ENCODE data around the gene CERS6. TPM values are rescaled to one million over a fixed set of nuclear protein-coding genes. Genes with fewer than 3 reads are reported as not detected.

The CERS6 gene
- total and polyA plus RNA-seq, 2 donors from 2014 or later: 9.4 to 18.8 TPM

- Histone ChIP-seq H3K36me3 (ENCODE audit: control insufficient read depth in 2 of 3, insufficient read depth in 3 of 3, low read length in 3 of 3) (no peaks in the 10 kb centered on the region), H3K4me3 (ENCODE audit: low read length in 3 of 3) (no peak overlapping the region), H3K27me3 (ENCODE audit: control insufficient read depth, insufficient read depth, low read length) (no peaks in the 10 kb centered on the region), H3K9ac (ENCODE audit: low read length in 3 of 3) (no peak overlapping the region), H3K9me3 (ENCODE audit: control insufficient read depth in 2 of 3, insufficient read depth in 1 of 3, low read length in 3 of 3) (no peaks in the 10 kb centered on the region), H3K4me1 (ENCODE audit: control insufficient read depth in 2 of 3, insufficient read depth in 2 of 3, low read depth in 1 of 3, low read length in 3 of 3) (peaks cover 0 to 4% (median 0%) of the 10 kb centered on the region in 3 donors), H3K27ac (ENCODE audit: low read depth in 2 of 2, low read length in 2 of 2) (no peak overlapping the region)
- DNase-seq: no peak
- intact Hi-C loops (cut with DNase I): no loop called here
- no peak for FAIRE-seq
- TF ChIP-seq CTCF (IDR thresholded peaks at IDR 0.05; ENCODE audit: borderline replicate concordance, extremely low read depth, insufficient read depth): no peak
Observed at GRCh38 chr2:168494190-168494711, 38.2 kb downstream of the CERS6 start.

- H3K27ac ChIP-seq (ENCODE audit: low read depth in 2 of 2, low read length in 2 of 2): no peak overlapping the region
- no peaks in the 10 kb centered on the region for H3K27me3 ChIP-seq (ENCODE audit: control insufficient read depth, insufficient read depth, low read length)
- TF ChIP-seq CTCF (IDR thresholded peaks at IDR 0.05; ENCODE audit: borderline replicate concordance, extremely low read depth, insufficient read depth): no peak
- no peaks in the 10 kb centered on the region for H3K36me3 ChIP-seq (ENCODE audit: control insufficient read depth in 2 of 3, insufficient read depth in 3 of 3, low read length in 3 of 3)
- DNase-seq (no peak), FAIRE-seq (no peak)
- no peaks in the 10 kb centered on the region for H3K9me3 ChIP-seq (ENCODE audit: control insufficient read depth in 2 of 3, insufficient read depth in 1 of 3, low read length in 3 of 3)
- intact Hi-C loops (cut with DNase I): no loop called here
- no peak overlapping the region for H3K9ac ChIP-seq (ENCODE audit: low read length in 3 of 3)
- H3K4me3 ChIP-seq (ENCODE audit: low read length in 3 of 3): no peak overlapping the region
- no peaks in the 10 kb centered on the region for H3K4me1 ChIP-seq (ENCODE audit: control insufficient read depth in 2 of 3, insufficient read depth in 2 of 3, low read depth in 1 of 3, low read length in 3 of 3)
Observed at GRCh38 chr2:168495524-168495923, 39.5 kb downstream of the CERS6 start.

- Histone ChIP-seq H3K27me3 (ENCODE audit: control insufficient read depth, insufficient read depth, low read length) (no peaks in the 10 kb centered on the region), H3K4me1 (ENCODE audit: control insufficient read depth in 2 of 3, insufficient read depth in 2 of 3, low read depth in 1 of 3, low read length in 3 of 3) (no peaks in the 10 kb centered on the region), H3K27ac (ENCODE audit: low read depth in 2 of 2, low read length in 2 of 2) (no peak overlapping the region), H3K36me3 (ENCODE audit: control insufficient read depth in 2 of 3, insufficient read depth in 3 of 3, low read length in 3 of 3) (no peaks in the 10 kb centered on the region), H3K9me3 (ENCODE audit: control insufficient read depth in 2 of 3, insufficient read depth in 1 of 3, low read length in 3 of 3) (no peaks in the 10 kb centered on the region), H3K4me3 (ENCODE audit: low read length in 3 of 3) (no peak overlapping the region), H3K9ac (ENCODE audit: low read length in 3 of 3) (no peak overlapping the region)
- DNase-seq: no peak
- intact Hi-C loops (cut with DNase I): no loop called here
- FAIRE-seq: no peak
- TF ChIP-seq CTCF (IDR thresholded peaks at IDR 0.05; ENCODE audit: borderline replicate concordance, extremely low read depth, insufficient read depth): no peak
Observed at GRCh38 chr2:168496906-168497305, 40.8 kb downstream of the CERS6 start.

GRCh38 chr2:168499500-168499899 lies 43.4 kb downstream of the CERS6 start:
- Histone ChIP-seq H3K4me1 (ENCODE audit: control insufficient read depth in 2 of 3, insufficient read depth in 2 of 3, low read depth in 1 of 3, low read length in 3 of 3) (no peaks in the 10 kb centered on the region), H3K27ac (ENCODE audit: low read depth in 2 of 2, low read length in 2 of 2) (no peak overlapping the region), H3K4me3 (ENCODE audit: low read length in 3 of 3) (no peak overlapping the region), H3K9me3 (ENCODE audit: control insufficient read depth in 2 of 3, insufficient read depth in 1 of 3, low read length in 3 of 3) (no peaks in the 10 kb centered on the region), H3K36me3 (ENCODE audit: control insufficient read depth in 2 of 3, insufficient read depth in 3 of 3, low read length in 3 of 3) (no peaks in the 10 kb centered on the region), H3K27me3 (ENCODE audit: control insufficient read depth, insufficient read depth, low read length) (no peaks in the 10 kb centered on the region), H3K9ac (ENCODE audit: low read length in 3 of 3) (no peak overlapping the region)
- no peak for FAIRE-seq
- TF ChIP-seq CTCF (IDR thresholded peaks at IDR 0.05; ENCODE audit: borderline replicate concordance, extremely low read depth, insufficient read depth): no peak
- intact Hi-C loops (cut with DNase I): no loop called here
- no peak for DNase-seq

Measured in kidney (tissue), 14 donors.